WI38 (cell line): ENCODE results near the gene ZNF669.
"Not testable (repeated sequence)": the region's sequence is repeated elsewhere in the genome, so short reads cannot be mapped to it uniquely, and the experiment has no call there.

ENCODE experiments used
- H3K4me3 ChIP-seq: 2 replicates; pipeline ENCODE4 v1.5.1; 2011; ENCODE audit warnings: low read depth, mild to moderate bottlenecking, control low read depth, low read length
- CTCF ChIP-seq: IDR thresholded peaks from 2 replicates; pipeline ENCODE4 v1.5.1; 2012; ENCODE audit warnings: low read depth, mild to moderate bottlenecking, control low read depth, low read length

Gene ZNF669

GRCh38 chr1:247103859-247104591, at the start of gene ZNF669:
ZNF669 (minus strand) TSS chr1:247104356; CDS start chr1:247104199, 157 bp downstream.
- no peak for TF ChIP-seq CTCF
- peak within 1 kb of the TSS; percentile 96 for H3K4me3 ChIP-seq

- no peak for TF ChIP-seq CTCF
These were observed 43.6 kb upstream of the ZNF669 start for GRCh38 chr1:247147781-247148180.

GRCh38 chr1:247147120-247147519, 43.0 kb upstream of the ZNF669 start:
- not testable (repeated sequence) for H3K4me3 ChIP-seq

More at GRCh38 chr1:247147781-247148180, 43.6 kb upstream of the ZNF669 start:
- no peak overlapping the region for H3K4me3 ChIP-seq

GRCh38 chr1:247146671-247147070, 42.5 kb upstream of the ZNF669 start:
- TF ChIP-seq CTCF = 0 out of 2 replicates have a peak, but pooled peaks have one; percentile 4
- H3K4me3 ChIP-seq = no peak overlapping the region

GRCh38 chr1:247145279-247145678, 41.1 kb upstream of the ZNF669 start:
- no peak for TF ChIP-seq CTCF
- H3K4me3 ChIP-seq = no peak overlapping the region

- not testable (repeated sequence) for H3K4me3 ChIP-seq
These were observed 35.4 kb upstream of the ZNF669 start for GRCh38 chr1:247139557-247139956.

- H3K4me3 ChIP-seq = no peak overlapping the region
- TF ChIP-seq CTCF = no peak
These were observed 27.1 kb upstream of the ZNF669 start for GRCh38 chr1:247131236-247131635.

GRCh38 chr1:247127519-247128282, 23.5 kb upstream of the ZNF669 start:
- peak overlapping the region; percentile 24 for H3K4me3 ChIP-seq

- not testable (repeated sequence) for H3K4me3 ChIP-seq
These were observed 22.4 kb upstream of the ZNF669 start for GRCh38 chr1:247126601-247127000.

- not testable (repeated sequence) for H3K4me3 ChIP-seq
These were observed 22.0 kb upstream of the ZNF669 start for GRCh38 chr1:247126166-247126565.
